Osteocyte (in vitro differentiated cells): Measurements from ENCODE around the gene MRPS15. TPM values are rescaled to one million over a fixed set of nuclear protein-coding genes. Genes with fewer than 3 reads are reported as not detected.

ENCODE experiments used
- DNase-seq: peaks from one replicate; pipeline ENCODE4 v3.0.0; 2021; ENCODE audit warnings: mixed read lengths; ENCODE audit not compliant: unreplicated experiment; ENCODE audit errors: extremely low spot score
- H3K27ac Mint-ChIP-seq: one replicate; pipeline ENCODE4 v1.8.0; 2021; ENCODE audit warnings: mild to moderate bottlenecking, mixed read lengths; ENCODE audit not compliant: unreplicated experiment
- H3K27me3 Mint-ChIP-seq: one replicate; pipeline ENCODE4 v1.8.0; 2021; ENCODE audit warnings: mixed read lengths; ENCODE audit not compliant: unreplicated experiment
- H3K36me3 Mint-ChIP-seq: one replicate; pipeline ENCODE4 v1.8.0; 2021; ENCODE audit warnings: mixed read lengths; ENCODE audit not compliant: unreplicated experiment
- H3K4me1 Mint-ChIP-seq: one replicate; pipeline ENCODE4 v1.8.0; 2021; ENCODE audit warnings: mixed read lengths; ENCODE audit not compliant: unreplicated experiment
- H3K4me3 Mint-ChIP-seq: one replicate; pipeline ENCODE4 v1.8.0; 2021; ENCODE audit warnings: mild to moderate bottlenecking, moderate library complexity, mixed read lengths; ENCODE audit not compliant: unreplicated experiment
- H3K9me3 Mint-ChIP-seq: one replicate; pipeline ENCODE4 v1.8.0; 2021; ENCODE audit warnings: mixed read lengths; ENCODE audit not compliant: unreplicated experiment
- CTCF ChIP-seq: fragments of 200-600 bp; sonication (generic); IDR thresholded peaks from 2 replicates; pipeline ENCODE4 v1.5.0; 2021; ENCODE audit warnings: antibody characterized with exemption, mild to moderate bottlenecking, moderate library complexity
- total RNA-seq: library from RNA; stranded (reverse); gene quantifications from 2 replicates; pipeline ENCODE4 v1.2.1, GENCODE V29; 2021

Gene MRPS15
- total RNA-seq, 1 donor from 2014 or later, result 64.4 TPM

- Mint-ChIP-seq H3K9me3 (no peaks in the 10 kb centered on the region), H3K36me3 (no peaks in the 10 kb centered on the region), H3K4me3 (no peak overlapping the region), H3K27ac (no peak overlapping the region), H3K27me3 (no peaks in the 10 kb centered on the region), H3K4me1 (peaks cover 13% of the 10 kb centered on the region)
- TF ChIP-seq CTCF, result no peak
- DNase-seq, result no peak
These were observed 5.0 kb upstream of the MRPS15 start for GRCh38 chr1:36469163-36469562.

- TF ChIP-seq CTCF, result no peak
- no peak overlapping the region for H3K27ac Mint-ChIP-seq
- no peaks in the 10 kb centered on the region for H3K27me3 Mint-ChIP-seq
- no peaks in the 10 kb centered on the region for H3K9me3 Mint-ChIP-seq
- H3K36me3 Mint-ChIP-seq, result no peaks in the 10 kb centered on the region
- no peak overlapping the region for H3K4me3 Mint-ChIP-seq
- peaks cover 21% of the 10 kb centered on the region for H3K4me1 Mint-ChIP-seq
- DNase-seq, result no peak
These were observed 3.7 kb upstream of the MRPS15 start for GRCh38 chr1:36467700-36468455.

GRCh38 chr1:36467027-36467410 lies 2.8 kb upstream of the MRPS15 start:
- DNase-seq, result no peak
- H3K4me1 Mint-ChIP-seq, result peaks cover 21% of the 10 kb centered on the region
- no peak overlapping the region for H3K27ac Mint-ChIP-seq
- no peaks in the 10 kb centered on the region for H3K27me3 Mint-ChIP-seq
- no peaks in the 10 kb centered on the region for H3K9me3 Mint-ChIP-seq
- H3K4me3 Mint-ChIP-seq, result no peak overlapping the region
- no peaks in the 10 kb centered on the region for H3K36me3 Mint-ChIP-seq
- no peak for TF ChIP-seq CTCF

- DNase-seq, result no peak
- Mint-ChIP-seq H3K36me3 (peaks cover under 1% of the 10 kb centered on the region), H3K27ac (no peak overlapping the region), H3K4me3 (no peak overlapping the region), H3K27me3 (no peaks in the 10 kb centered on the region), H3K4me1 (peaks cover 21% of the 10 kb centered on the region), H3K9me3 (no peaks in the 10 kb centered on the region)
- no peak for TF ChIP-seq CTCF
These were observed 2.3 kb upstream of the MRPS15 start for GRCh38 chr1:36466370-36467026.

GRCh38 chr1:36465731-36466369 lies 1.7 kb upstream of the MRPS15 start:
- peak overlapping the region; percentile 47 for H3K27ac Mint-ChIP-seq
- H3K4me1 Mint-ChIP-seq, result peaks cover 21% of the 10 kb centered on the region
- no peak overlapping the region for H3K4me3 Mint-ChIP-seq
- no peak for DNase-seq
- no peaks in the 10 kb centered on the region for H3K27me3 Mint-ChIP-seq
- peaks cover 6% of the 10 kb centered on the region for H3K36me3 Mint-ChIP-seq
- H3K9me3 Mint-ChIP-seq, result no peaks in the 10 kb centered on the region
- TF ChIP-seq CTCF, result no peak
